ENCODE data around the gene FRMD8. TPM values are rescaled to one million over a fixed set of nuclear protein-coding genes. Genes with fewer than 3 reads are reported as not detected.

Gene FRMD8
- polyA plus RNA-seq, 3 donors: 33.7 to 41.2 (median 35.4) TPM

DNA sequence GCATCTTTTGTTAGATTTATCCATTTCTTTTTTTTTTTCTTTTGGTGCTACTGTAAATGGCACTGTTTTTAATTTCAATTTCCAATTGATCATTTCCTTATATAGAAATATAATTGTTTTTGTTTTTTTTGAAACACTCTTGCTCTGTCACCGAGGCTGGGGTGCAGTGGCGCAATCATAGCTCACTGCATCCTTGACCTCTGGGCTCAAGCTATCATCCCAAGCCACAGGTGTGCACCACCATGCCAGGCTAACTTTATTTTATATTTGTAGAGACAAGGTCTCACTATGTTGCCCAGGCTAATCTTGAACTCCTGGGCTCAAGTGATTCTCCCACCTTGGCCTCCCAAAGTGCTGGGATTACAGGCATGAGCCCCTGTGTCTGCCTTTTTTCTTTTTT is 16.4 kb downstream of the FRMD8 start:
- Histone ChIP-seq H3K27me3 (ENCODE audit: control insufficient read depth in 2 of 2, insufficient read depth in 2 of 2, low read length in 2 of 2) (no peaks in the 10 kb centered on the region), H3K79me2 (ENCODE audit: insufficient read depth, low read length) (no peaks in the 10 kb centered on the region), H3K4me1 (ENCODE audit: control insufficient read depth in 1 of 2, insufficient read depth in 2 of 2, low read length in 2 of 2) (peaks cover 21 to 24% of the 10 kb centered on the region in 2 donors), H4K20me1 (ENCODE audit: insufficient read depth, low read length) (peaks cover 45% of the 10 kb centered on the region), H3K27ac (ENCODE audit: low read depth in 1 of 2, low read length in 2 of 2) (no peak overlapping the region), H3K4me3 (replicated peaks in 1 of 3; ENCODE audit: low read depth in 2 of 3, low read length in 3 of 3) (no peak overlapping the region), H3K4me2 (replicated peaks; ENCODE audit: extremely low read depth, low read length, poor library complexity, severe bottlenecking) (no peak overlapping the region), H3K9me3 (replicated peaks in 1 of 2; ENCODE audit: control insufficient read depth in 1 of 2, insufficient read depth in 1 of 2, low read length in 2 of 2) (no peaks in the 10 kb centered on the region), H3K9ac (ENCODE audit: insufficient read depth, low read length, poor library complexity, severe bottlenecking) (no peak overlapping the region), H3K36me3 (replicated peaks in 1 of 2; ENCODE audit: control insufficient read depth in 1 of 2, insufficient read depth in 2 of 2, low read length in 2 of 2) (peaks cover 43 to 76% of the 10 kb centered on the region in 2 donors), H2AFZ (ENCODE audit: insufficient read depth, low read depth, low read length, poor library complexity, severe bottlenecking) (no peak overlapping the region)
- H3K4me3 Mint-ChIP-seq: no peak overlapping the region
- peaks cover 19% of the 10 kb centered on the region for H3K4me1 Mint-ChIP-seq
- WGBS (ENCODE audit: insufficient coverage): no CpG with 5 or more reads among the region's 2 CpGs
- H3K36me3 Mint-ChIP-seq: peaks cover 55 to 84% of the 10 kb centered on the region in 2 donors
- H3K27ac Mint-ChIP-seq: peak overlapping the region in 2 of 7 donors; percentile 84 to 89
- intact Hi-C loops (cut with micrococcal nuclease): loop anchor here in 1 of 2 donors (5.0 kb wide), 1 partner anchor 35 kb away; no protein-coding TSS in a partner anchor
- peaks cover 0 to 3% (median 0%) of the 10 kb centered on the region in 3 donors for H3K27me3 Mint-ChIP-seq (ENCODE audit: low read depth in 3 of 3)
- peaks cover 0 to 2% (median 0%) of the 10 kb centered on the region in 7 donors for H3K9me3 Mint-ChIP-seq
- TF ChIP-seq, protein P1, sequence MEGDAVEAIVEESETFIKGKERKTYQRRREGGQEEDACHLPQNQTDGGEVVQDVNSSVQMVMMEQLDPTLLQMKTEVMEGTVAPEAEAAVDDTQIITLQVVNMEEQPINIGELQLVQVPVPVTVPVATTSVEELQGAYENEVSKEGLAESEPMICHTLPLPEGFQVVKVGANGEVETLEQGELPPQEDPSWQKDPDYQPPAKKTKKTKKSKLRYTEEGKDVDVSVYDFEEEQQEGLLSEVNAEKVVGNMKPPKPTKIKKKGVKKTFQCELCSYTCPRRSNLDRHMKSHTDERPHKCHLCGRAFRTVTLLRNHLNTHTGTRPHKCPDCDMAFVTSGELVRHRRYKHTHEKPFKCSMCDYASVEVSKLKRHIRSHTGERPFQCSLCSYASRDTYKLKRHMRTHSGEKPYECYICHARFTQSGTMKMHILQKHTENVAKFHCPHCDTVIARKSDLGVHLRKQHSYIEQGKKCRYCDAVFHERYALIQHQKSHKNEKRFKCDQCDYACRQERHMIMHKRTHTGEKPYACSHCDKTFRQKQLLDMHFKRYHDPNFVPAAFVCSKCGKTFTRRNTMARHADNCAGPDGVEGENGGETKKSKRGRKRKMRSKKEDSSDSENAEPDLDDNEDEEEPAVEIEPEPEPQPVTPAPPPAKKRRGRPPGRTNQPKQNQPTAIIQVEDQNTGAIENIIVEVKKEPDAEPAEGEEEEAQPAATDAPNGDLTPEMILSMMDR (IDR thresholded peaks at IDR 0.05): no peak
- no peak for DNase-seq

DNA sequence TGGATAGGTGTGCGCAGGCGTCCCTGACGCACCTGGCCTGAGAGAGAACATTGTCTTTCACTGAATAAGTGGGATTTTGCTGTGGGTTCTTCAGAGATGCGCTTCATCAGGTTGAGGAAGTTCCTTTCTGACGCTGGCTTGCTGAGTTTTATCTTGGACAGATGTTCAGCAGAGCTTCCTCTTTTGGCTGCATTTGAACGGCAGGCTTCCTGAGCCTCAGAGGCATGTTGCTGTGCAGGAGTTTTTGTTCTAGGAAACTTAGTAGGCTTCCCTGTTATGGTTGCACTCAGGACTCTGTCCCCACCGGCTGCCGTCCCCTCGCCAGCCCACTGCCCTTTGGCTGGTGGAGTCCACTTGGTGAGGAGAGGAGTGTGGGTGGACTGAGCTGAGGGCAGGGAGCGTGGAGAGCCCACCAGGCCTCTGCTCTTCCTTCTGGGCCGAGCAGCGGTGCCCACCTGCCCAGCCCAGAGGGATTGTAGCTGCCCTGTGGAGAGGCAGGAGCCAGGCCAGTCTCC is 17.2 kb downstream of the FRMD8 start:
- 0% methylated on average over 9 of the region's 12 CpGs for WGBS (ENCODE audit: insufficient coverage)
- Histone ChIP-seq H3K4me1 (ENCODE audit: control insufficient read depth in 1 of 2, insufficient read depth in 2 of 2, low read length in 2 of 2) (peaks cover 21 to 24% of the 10 kb centered on the region in 2 donors), H2AFZ (ENCODE audit: insufficient read depth, low read depth, low read length, poor library complexity, severe bottlenecking) (no peak overlapping the region), H3K79me2 (ENCODE audit: insufficient read depth, low read length) (no peaks in the 10 kb centered on the region), H3K36me3 (replicated peaks in 1 of 2; ENCODE audit: control insufficient read depth in 1 of 2, insufficient read depth in 2 of 2, low read length in 2 of 2) (peaks cover 41 to 76% of the 10 kb centered on the region in 2 donors), H3K4me2 (replicated peaks; ENCODE audit: extremely low read depth, low read length, poor library complexity, severe bottlenecking) (peak overlapping the region; percentile 49), H3K9me3 (replicated peaks in 1 of 2; ENCODE audit: control insufficient read depth in 1 of 2, insufficient read depth in 1 of 2, low read length in 2 of 2) (no peaks in the 10 kb centered on the region), H4K20me1 (ENCODE audit: insufficient read depth, low read length) (peaks cover 37% of the 10 kb centered on the region), H3K9ac (ENCODE audit: insufficient read depth, low read length, poor library complexity, severe bottlenecking) (peak overlapping the region; percentile 32), H3K27ac (ENCODE audit: low read depth in 1 of 2, low read length in 2 of 2) (peak overlapping the region; percentile 41 to 60), H3K4me3 (replicated peaks in 1 of 3; ENCODE audit: low read depth in 2 of 3, low read length in 3 of 3) (peak overlapping the region in 1 of 3 experiments; percentile 29), H3K27me3 (ENCODE audit: control insufficient read depth in 2 of 2, insufficient read depth in 2 of 2, low read length in 2 of 2) (no peaks in the 10 kb centered on the region)
- peak; percentile 68 to 85 (median 84) for DNase-seq
- peaks cover 19% of the 10 kb centered on the region for H3K4me1 Mint-ChIP-seq
- H3K27me3 Mint-ChIP-seq (ENCODE audit: low read depth in 3 of 3): peaks cover 0 to 3% (median 0%) of the 10 kb centered on the region in 3 donors
- peaks cover 0 to 2% (median 0%) of the 10 kb centered on the region in 7 donors for H3K9me3 Mint-ChIP-seq
- intact Hi-C loops (cut with micrococcal nuclease): loop anchor here in 1 of 2 donors (5.0 kb wide), 1 partner anchor 36 kb away; no protein-coding TSS in a partner anchor
- TF ChIP-seq, protein P1 (IDR thresholded peaks at IDR 0.05): no peak
- peak overlapping the region; percentile 76 to 92 (median 88) for H3K27ac Mint-ChIP-seq
- peaks cover 53 to 84% of the 10 kb centered on the region in 2 donors for H3K36me3 Mint-ChIP-seq
- peak overlapping the region in 1 of 2 donors; percentile 12 for H3K4me3 Mint-ChIP-seq

Data from CD14-positive monocyte (primary cell).